Measurements from ENCODE around the gene AURKB.

- TF ChIP-seq MAX (IDR thresholded peaks at IDR 0.05) (no peak), CTCF (IDR thresholded peaks at IDR 0.05 in 2 of 3, conservative IDR thresholded peaks at IDR 0.05 in 1 of 3; ENCODE audit: borderline replicate concordance in 1 of 3, insufficient read depth in 1 of 3, low read depth in 2 of 3, low read length in 2 of 3) (no peak), POLR2A (IDR thresholded peaks at IDR 0.05; ENCODE audit: borderline replicate concordance, extremely low read depth, insufficient read depth, insufficient read length) (no peak), YY1 (IDR thresholded peaks at IDR 0.05; ENCODE audit: extremely low read depth, insufficient replicate concordance, low read depth, low read length) (no peak), EZH2phosphoT487 (IDR thresholded peaks at IDR 0.05; ENCODE audit: borderline replicate concordance) (no peak), POLR2AphosphoS5 (IDR thresholded peaks at IDR 0.05; ENCODE audit: low read depth, low read length) (no peak), CEBPB (IDR thresholded peaks at IDR 0.05; ENCODE audit: low read depth) (no peak), SP1 (IDR thresholded peaks at IDR 0.05; ENCODE audit: low read depth) (no peak), EZH2 (IDR thresholded peaks at IDR 0.05) (no peak), EGR1 (IDR thresholded peaks at IDR 0.05; ENCODE audit: low read depth) (no peak), RAD21 (IDR thresholded peaks at IDR 0.05; ENCODE audit: low read depth) (no peak)
- TF ChIP-seq, protein P1, sequence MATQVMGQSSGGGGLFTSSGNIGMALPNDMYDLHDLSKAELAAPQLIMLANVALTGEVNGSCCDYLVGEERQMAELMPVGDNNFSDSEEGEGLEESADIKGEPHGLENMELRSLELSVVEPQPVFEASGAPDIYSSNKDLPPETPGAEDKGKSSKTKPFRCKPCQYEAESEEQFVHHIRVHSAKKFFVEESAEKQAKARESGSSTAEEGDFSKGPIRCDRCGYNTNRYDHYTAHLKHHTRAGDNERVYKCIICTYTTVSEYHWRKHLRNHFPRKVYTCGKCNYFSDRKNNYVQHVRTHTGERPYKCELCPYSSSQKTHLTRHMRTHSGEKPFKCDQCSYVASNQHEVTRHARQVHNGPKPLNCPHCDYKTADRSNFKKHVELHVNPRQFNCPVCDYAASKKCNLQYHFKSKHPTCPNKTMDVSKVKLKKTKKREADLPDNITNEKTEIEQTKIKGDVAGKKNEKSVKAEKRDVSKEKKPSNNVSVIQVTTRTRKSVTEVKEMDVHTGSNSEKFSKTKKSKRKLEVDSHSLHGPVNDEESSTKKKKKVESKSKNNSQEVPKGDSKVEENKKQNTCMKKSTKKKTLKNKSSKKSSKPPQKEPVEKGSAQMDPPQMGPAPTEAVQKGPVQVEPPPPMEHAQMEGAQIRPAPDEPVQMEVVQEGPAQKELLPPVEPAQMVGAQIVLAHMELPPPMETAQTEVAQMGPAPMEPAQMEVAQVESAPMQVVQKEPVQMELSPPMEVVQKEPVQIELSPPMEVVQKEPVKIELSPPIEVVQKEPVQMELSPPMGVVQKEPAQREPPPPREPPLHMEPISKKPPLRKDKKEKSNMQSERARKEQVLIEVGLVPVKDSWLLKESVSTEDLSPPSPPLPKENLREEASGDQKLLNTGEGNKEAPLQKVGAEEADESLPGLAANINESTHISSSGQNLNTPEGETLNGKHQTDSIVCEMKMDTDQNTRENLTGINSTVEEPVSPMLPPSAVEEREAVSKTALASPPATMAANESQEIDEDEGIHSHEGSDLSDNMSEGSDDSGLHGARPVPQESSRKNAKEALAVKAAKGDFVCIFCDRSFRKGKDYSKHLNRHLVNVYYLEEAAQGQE (IDR thresholded peaks at IDR 0.05; ENCODE audit: low read depth), result no peak
Measured at GRCh38 chr17:8155231-8155995, 55.0 kb downstream of the AURKB start.
